NK-92 treated with Interleukin-12 subunit alpha and Interleukin-12 subunit beta, amount 100 ng/mL, for 24 hours (cell line): ENCODE results near the gene TRIM15.
"Not testable (repeated sequence)": the region's sequence is repeated elsewhere in the genome, so short reads cannot be mapped to it uniquely, and the experiment has no call there.

Experiments
- DNase-seq: peaks from one replicate; lab custom pipeline; 2025; lab: John Stamatoyannopoulos, UW

The TRIM15 gene

GRCh38 chr6:30162265-30163089 lies 869 bp upstream of the TRIM15 start:
- no peak for DNase-seq

GRCh38 chr6:30163918-30164654 lies 740 bp downstream of the TRIM15 start:
- DNase-seq = no peak

DNA sequence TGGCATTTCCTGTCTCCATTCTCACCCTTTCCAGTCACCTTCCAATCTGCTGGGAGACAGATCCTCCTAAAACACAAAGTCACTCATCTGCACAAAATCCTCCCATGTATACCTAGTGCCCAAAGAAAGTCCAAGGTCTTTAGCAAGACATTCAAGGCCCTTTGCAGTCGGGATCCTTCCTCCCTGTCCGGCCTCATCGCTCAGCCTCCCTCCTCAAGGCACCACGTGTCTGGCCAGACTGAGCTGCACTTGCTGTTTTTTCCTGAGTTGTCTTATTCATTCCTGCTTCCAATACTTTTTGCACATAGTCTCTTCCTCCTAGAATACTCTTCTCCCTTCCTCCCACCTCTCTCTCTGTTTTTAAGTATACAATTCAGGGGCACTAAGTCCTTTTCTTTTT lies 1.4 kb downstream of the TRIM15 start:
- no peak for DNase-seq

- not testable (repeated sequence) for DNase-seq
Measured at GRCh38 chr6:30165238-30165637, 1.9 kb downstream of the TRIM15 start.

- DNase-seq = no peak
Measured at GRCh38 chr6:30167101-30167500, 3.8 kb downstream of the TRIM15 start.

DNA sequence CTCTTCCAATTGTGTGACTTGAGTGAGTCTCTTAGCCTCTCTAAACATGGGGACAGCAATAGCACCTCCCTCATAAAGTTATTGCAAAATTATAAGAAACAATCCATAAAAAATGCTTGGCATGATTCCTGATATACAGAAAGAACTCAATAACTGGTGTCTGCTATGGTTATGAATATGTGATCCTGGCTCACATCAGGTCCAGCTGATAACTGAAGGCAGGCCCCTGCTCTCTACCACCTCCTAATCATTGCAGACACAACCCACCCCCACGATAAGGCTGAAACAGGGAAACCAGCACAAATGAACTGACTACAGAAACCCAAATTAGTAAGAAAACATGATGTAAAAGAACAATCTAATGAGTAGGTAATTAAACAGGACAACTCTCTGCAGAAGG lies 5.4 kb downstream of the TRIM15 start:
- no peak for DNase-seq

- no peak for DNase-seq
Measured at GRCh38 chr6:30169658-30170614, 6.6 kb downstream of the TRIM15 start.

- DNase-seq = no peak
Measured at GRCh38 chr6:30171677-30172471, 8.5 kb downstream of the TRIM15 start.

DNA sequence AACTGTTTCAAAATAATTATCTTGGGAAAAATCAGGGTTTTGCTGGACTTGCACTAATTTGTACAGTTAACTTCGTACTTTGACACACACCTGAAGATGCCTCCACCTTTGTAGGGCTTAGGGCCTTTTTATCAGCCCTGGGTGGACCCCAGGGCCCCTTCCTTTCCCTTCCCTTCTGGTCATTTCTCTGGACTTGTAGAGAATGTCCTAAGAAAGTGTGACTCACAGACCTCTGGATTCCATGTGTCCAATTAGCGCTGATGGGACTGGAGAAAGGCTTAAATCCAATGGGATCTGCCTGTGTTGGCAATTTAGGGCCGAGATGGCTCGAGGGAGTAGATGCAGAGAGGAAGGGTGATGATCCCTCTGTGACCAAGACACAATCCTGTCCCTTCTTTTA lies 9.3 kb downstream of the TRIM15 start:
- no peak for DNase-seq

GRCh38 chr6:30175765-30176164 lies 12.4 kb downstream of the TRIM15 start:
- no peak for DNase-seq

GRCh38 chr6:30178837-30179236 lies 15.5 kb downstream of the TRIM15 start:
- DNase-seq = no peak

DNA sequence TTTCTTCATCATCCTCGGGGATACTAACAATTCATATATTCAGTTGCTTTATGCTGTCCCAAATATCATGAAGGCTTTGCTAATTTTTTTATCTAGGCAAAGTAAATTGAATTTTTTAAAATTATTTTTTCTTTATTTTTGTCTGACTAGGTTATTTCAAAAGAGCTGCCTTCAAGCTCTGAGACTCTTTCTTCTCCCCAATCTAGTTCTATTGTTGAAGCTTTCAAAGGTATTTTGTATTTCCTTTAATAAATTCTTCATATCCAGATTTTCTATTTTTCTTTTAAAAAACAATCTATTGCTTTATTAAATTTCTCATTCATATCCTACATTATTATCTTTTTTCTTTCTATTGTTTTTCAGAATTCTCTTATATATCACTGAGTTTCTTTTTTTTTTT lies 16.8 kb downstream of the TRIM15 start:
- DNase-seq = no peak

- DNase-seq = no peak
Measured at GRCh38 chr6:30184417-30185031, 21.2 kb downstream of the TRIM15 start.

DNA sequence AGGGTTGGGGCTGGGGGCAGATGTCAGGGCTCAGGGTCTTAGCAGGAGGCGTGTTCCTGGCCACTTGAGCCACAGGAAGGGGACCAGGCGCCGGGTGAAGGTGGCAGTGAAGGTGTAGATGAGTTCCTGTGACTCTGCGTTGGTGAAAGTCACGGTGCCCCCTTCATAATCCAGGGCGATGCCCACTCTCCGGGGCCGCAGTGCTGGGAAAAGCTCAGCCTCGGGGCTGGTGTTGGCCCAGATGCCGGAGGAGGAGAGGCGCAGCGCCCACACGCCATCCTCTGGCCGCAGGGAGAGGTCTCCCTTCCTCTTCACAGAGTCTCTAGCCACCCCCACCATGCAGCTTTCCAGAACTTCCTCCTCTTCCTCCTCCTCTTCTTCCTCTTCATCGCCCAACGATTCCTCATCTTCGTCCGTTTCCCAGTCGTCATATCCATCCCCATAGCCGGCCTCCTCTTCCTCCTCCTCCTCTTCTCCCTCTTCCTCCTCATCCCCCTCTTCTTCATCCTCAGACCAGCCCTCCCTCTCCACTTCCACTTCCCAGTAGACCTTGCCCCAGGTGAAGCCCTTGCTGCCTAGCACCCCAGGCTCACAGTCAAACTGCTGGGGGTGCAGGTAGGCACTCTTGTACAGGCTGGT lies 22.6 kb downstream of the TRIM15 start:
- DNase-seq = no peak

GRCh38 chr6:30188541-30188940 lies 25.2 kb downstream of the TRIM15 start:
- DNase-seq = no peak

GRCh38 chr6:30192076-30192475 lies 28.7 kb downstream of the TRIM15 start:
- DNase-seq = no peak

DNA sequence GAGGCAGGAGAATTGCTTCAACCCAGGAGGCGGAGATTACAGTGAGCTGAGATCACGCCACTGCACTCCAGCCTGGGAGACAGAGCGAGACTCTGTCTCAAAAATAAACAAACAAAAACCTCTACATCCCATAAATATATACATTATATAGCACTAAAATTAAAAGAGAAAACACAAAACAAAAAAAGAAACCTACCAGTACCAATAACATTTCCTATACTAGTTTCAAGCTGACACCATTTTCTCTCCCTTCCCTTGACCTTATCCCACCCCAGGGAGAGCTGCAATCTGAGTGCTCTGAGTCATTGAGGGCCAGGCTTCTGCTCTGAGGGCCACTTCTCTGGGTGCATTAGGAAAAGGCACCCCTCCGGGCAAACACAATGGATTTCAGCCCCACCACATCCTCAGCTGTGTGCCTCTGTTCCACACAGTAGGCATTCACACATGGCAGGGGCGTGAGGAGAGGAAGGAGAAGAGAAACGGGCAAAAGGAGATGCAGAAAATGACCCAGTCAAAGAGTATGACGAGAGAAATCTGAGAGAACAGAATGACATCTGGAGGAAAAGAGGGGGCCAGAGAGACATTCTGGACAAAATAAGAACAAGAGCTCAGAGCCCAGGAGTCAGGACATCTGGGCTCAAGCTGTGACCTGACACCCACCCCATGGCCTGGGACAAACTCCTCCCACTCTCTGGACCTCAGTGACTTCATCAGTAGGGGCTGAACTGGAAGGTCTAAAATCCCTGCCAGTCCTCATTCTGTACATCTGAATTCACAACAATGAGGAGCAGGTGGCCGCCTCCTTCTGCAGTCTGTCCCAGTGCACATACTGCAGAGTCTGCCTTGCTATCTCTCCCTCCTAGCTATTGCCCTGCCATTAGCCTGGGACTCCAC lies 31.7 kb downstream of the TRIM15 start:
- no peak for DNase-seq

- DNase-seq = no peak
Measured at GRCh38 chr6:30195951-30196350, 32.6 kb downstream of the TRIM15 start.

GRCh38 chr6:30196376-30196775 lies 33.0 kb downstream of the TRIM15 start:
- DNase-seq = no peak
